VCaP (cell line): Measurements from ENCODE around the gene SIK3.
A peak's percentile ranks its signal among the peaks of the same experiment; 100 is the strongest.

Experiments used
- H3K27ac ChIP-seq: fragments of 450-650 bp; 2 replicates; pipeline ENCODE4 v1.5.1; 2017
- CTCF ChIP-seq: fragments of 450-650 bp; conservative IDR thresholded peaks from 2 replicates; pipeline ENCODE4 v1.5.1; 2017; ENCODE audit warnings: mild to moderate bottlenecking, moderate library complexity

SIK3 gene

GRCh38 chr11:116888024-116888423, 210.2 kb downstream of the SIK3 start:
- no peak for TF ChIP-seq CTCF
- H3K27ac ChIP-seq: no peak overlapping the region

- TF ChIP-seq CTCF: no peak
- H3K27ac ChIP-seq: no peak overlapping the region
Measured at GRCh38 chr11:116885951-116886655, 212.1 kb downstream of the SIK3 start.

- TF ChIP-seq CTCF: no peak
- H3K27ac ChIP-seq: no peak overlapping the region
Measured at GRCh38 chr11:116882386-116882785, 215.8 kb downstream of the SIK3 start.

GRCh38 chr11:116881143-116881542, 217.1 kb downstream of the SIK3 start:
- no peak overlapping the region for H3K27ac ChIP-seq
- no peak for TF ChIP-seq CTCF

GRCh38 chr11:116879800-116880625, 218.2 kb downstream of the SIK3 start:
- H3K27ac ChIP-seq: no peak overlapping the region
- TF ChIP-seq CTCF: peak; percentile 93

GRCh38 chr11:116876656-116877055, 221.6 kb downstream of the SIK3 start:
- no peak overlapping the region for H3K27ac ChIP-seq
- no peak for TF ChIP-seq CTCF

GRCh38 chr11:116875194-116875593, 223.0 kb downstream of the SIK3 start:
- no peak overlapping the region for H3K27ac ChIP-seq
- TF ChIP-seq CTCF: no peak
